Thymus (tissue), 14 donors: Measurements from ENCODE around the gene SHROOM1. TPM values are rescaled to one million over a fixed set of nuclear protein-coding genes. Genes with fewer than 3 reads are reported as not detected.

Source experiments
- DNase-seq, 9 donors: peaks; one replicate each; pipeline ENCODE4 v3.0.0-alpha.2; 2013; ENCODE audit warnings: low spot score in 9 of 9, low read depth in 6 of 9, missing footprints in 1 of 9
- H3K27ac ChIP-seq, 2 donors: one replicate each; pipeline ENCODE4 v1.5.1; 2013; ENCODE audit warnings: control low read depth in 1 of 2, low read depth in 1 of 2, low read length in 1 of 2, mild to moderate bottlenecking in 1 of 2, moderate library complexity in 1 of 2
- H3K27me3 ChIP-seq, 2 donors: one replicate each; pipeline ENCODE4 v1.5.1; 2013; ENCODE audit warnings: low read length in 1 of 2; ENCODE audit not compliant: control insufficient read depth in 2 of 2, insufficient read depth in 1 of 2
- H3K36me3 ChIP-seq, 2 donors: one replicate each; pipeline ENCODE4 v1.5.1; 2013; ENCODE audit warnings: low read length in 1 of 2, mild to moderate bottlenecking in 1 of 2, moderate library complexity in 1 of 2; ENCODE audit not compliant: control insufficient read depth in 2 of 2, insufficient read depth in 2 of 2
- H3K4me1 ChIP-seq, 2 donors: one replicate each; pipeline ENCODE4 v1.5.1; 2013; ENCODE audit warnings: low read length in 2 of 2; ENCODE audit not compliant: control insufficient read depth in 2 of 2, insufficient read depth in 2 of 2
- H3K4me3 ChIP-seq, 2 donors: one replicate each; pipeline ENCODE4 v1.5.1; 2013; ENCODE audit warnings: low read length in 2 of 2, control low read depth in 1 of 2, mild to moderate bottlenecking in 1 of 2
- H3K9me3 ChIP-seq, 2 donors: one replicate each; pipeline ENCODE4 v1.5.1; 2013; ENCODE audit warnings: low read length in 1 of 2, mild to moderate bottlenecking in 1 of 2; ENCODE audit not compliant: control insufficient read depth in 2 of 2, insufficient read depth in 1 of 2
- WGBS: extraction: QIAGEN DNeasy Blood & Tissue Kit; methylation state at CpG from one replicate; pipeline ENCODE4 v1.1.7; 2013; 5-methylcytosine and 5-hydroxymethylcytosine counted together
- long read RNA-seq, 10 donors: transcript quantifications; one replicate each; lab custom pipeline, GENCODE V29; 2026
- polyA plus RNA-seq: library from polyadenylated mRNA; stranded (reverse); fragments of 200-250 nt; gene quantifications from one replicate; pipeline ENCODE4 v1.2.3, GENCODE V29; 2013
- total RNA-seq: library from RNA; stranded (reverse); fragments of 120-200 nt; gene quantifications from one replicate; pipeline ENCODE4 v1.2.4, GENCODE V29; 2013
- donor health status: healthy.

SHROOM1 gene
- total RNA-seq (0.90 TPM), polyA plus RNA-seq (6.2 TPM)
- long read RNA-seq, donor 1, result 0 reads
- long read RNA-seq, donor 2, result 0 reads
- long read RNA-seq, donor 3, partial matches to known transcripts, result 0 of 1 reads
- long read RNA-seq, donor 3, other reads (novel, unspliced or antisense), result 0 of 1 reads
- long read RNA-seq, donor 4, result 0 reads
- long read RNA-seq, donor 5, result 0 reads
- long read RNA-seq, donor 6, result 0 reads
- long read RNA-seq, donor 7, result 0 reads
- long read RNA-seq, donor 8, result 0 reads
- long read RNA-seq, donor 9, result 0 reads
- long read RNA-seq, donor 10, result 0 reads

GRCh38 chr5:132830436-132831094 lies at the start of gene SHROOM1:
TSS of gene SHROOM1 (minus strand) at chr5:132830647. CDS start at chr5:132826140, 4,507 bp downstream.
- Histone ChIP-seq H3K9me3 (peaks cover 0 to 11% of the 10 kb centered on the region in 2 donors), H3K4me3 (peak within 1 kb of the TSS; percentile 34 to 50), H3K4me1 (peaks cover 2 to 16% of the 10 kb centered on the region in 2 donors), H3K27ac (no peak within 1 kb of the TSS), H3K27me3 (peaks cover 35 to 66% of the 10 kb centered on the region in 2 donors), H3K36me3 (no peaks in the 10 kb centered on the region)
- no peak for DNase-seq
- 11% methylated on average over 78 of the region's 78 CpGs for WGBS

- Histone ChIP-seq H3K4me3 (no peak overlapping the region), H3K9me3 (no peaks in the 10 kb centered on the region), H3K36me3 (peaks cover 22 to 54% of the 10 kb centered on the region in 2 donors), H3K27me3 (no peaks in the 10 kb centered on the region), H3K27ac (no peak overlapping the region), H3K4me1 (no peaks in the 10 kb centered on the region)
- 92% methylated on average over 3 of the region's 3 CpGs for WGBS
- DNase-seq, result peak in 1 of 9 donors; percentile 18
Observed at GRCh38 chr5:132877938-132878337, 47.5 kb upstream of the SHROOM1 start.

GRCh38 chr5:132877466-132877865 lies 47.0 kb upstream of the SHROOM1 start:
- Histone ChIP-seq H3K9me3 (no peaks in the 10 kb centered on the region), H3K27ac (no peak overlapping the region), H3K36me3 (peaks cover 22 to 53% of the 10 kb centered on the region in 2 donors), H3K4me3 (no peak overlapping the region), H3K27me3 (no peaks in the 10 kb centered on the region), H3K4me1 (no peaks in the 10 kb centered on the region)
- no peak for DNase-seq
- 95% methylated on average over 2 of the region's 2 CpGs for WGBS

GRCh38 chr5:132876020-132876759 lies 45.7 kb upstream of the SHROOM1 start:
- H3K27ac ChIP-seq, result no peak overlapping the region
- H3K4me1 ChIP-seq, result no peaks in the 10 kb centered on the region
- H3K27me3 ChIP-seq, result no peaks in the 10 kb centered on the region
- no peaks in the 10 kb centered on the region for H3K9me3 ChIP-seq
- H3K36me3 ChIP-seq, result peaks cover 20 to 52% of the 10 kb centered on the region in 2 donors
- H3K4me3 ChIP-seq, result no peak overlapping the region
- WGBS, result 96% methylated on average over 1 of the region's 1 CpG
- DNase-seq, result no peak

GRCh38 chr5:132873930-132874271 lies 43.5 kb upstream of the SHROOM1 start:
- H3K27ac ChIP-seq, result no peak overlapping the region

GRCh38 chr5:132873119-132873929 lies 42.9 kb upstream of the SHROOM1 start, which contains the start of gene LEAP2:
TSS of gene LEAP2 (plus strand) at chr5:132873668. CDS start at chr5:132873695, 27 bp downstream.
- Histone ChIP-seq H3K4me1 (no peaks in the 10 kb centered on the region), H3K27me3 (no peaks in the 10 kb centered on the region), H3K27ac (no peak within 1 kb of the TSS), H3K4me3 (no peak within 1 kb of the TSS), H3K9me3 (no peaks in the 10 kb centered on the region), H3K36me3 (peaks cover 30 to 54% of the 10 kb centered on the region in 2 donors)
- no peak for DNase-seq
- WGBS, result 91% methylated on average over 6 of the region's 6 CpGs

More at GRCh38 chr5:132873930-132874271, 43.5 kb upstream of the SHROOM1 start:
- WGBS, result 99% methylated on average over 3 of the region's 3 CpGs
- Histone ChIP-seq H3K27me3 (no peaks in the 10 kb centered on the region), H3K36me3 (peaks cover 26 to 53% of the 10 kb centered on the region in 2 donors), H3K4me3 (no peak overlapping the region), H3K4me1 (no peaks in the 10 kb centered on the region), H3K9me3 (no peaks in the 10 kb centered on the region)
- DNase-seq, result no peak

GRCh38 chr5:132872788-132873118 lies 42.3 kb upstream of the SHROOM1 start:
- 95% methylated on average over 1 of the region's 1 CpG for WGBS
- H3K27ac ChIP-seq, result no peak overlapping the region

GRCh38 chr5:132871459-132872284 lies 41.2 kb upstream of the SHROOM1 start:
- Histone ChIP-seq H3K27ac (no peak overlapping the region), H3K36me3 (peaks cover 28 to 51% of the 10 kb centered on the region in 2 donors), H3K27me3 (no peaks in the 10 kb centered on the region), H3K4me1 (peaks cover 0 to 7% of the 10 kb centered on the region in 2 donors), H3K4me3 (no peak overlapping the region), H3K9me3 (no peaks in the 10 kb centered on the region)
- 96% methylated on average over 5 of the region's 5 CpGs for WGBS
- DNase-seq, result no peak

More at GRCh38 chr5:132872788-132873118, 42.3 kb upstream of the SHROOM1 start:
- Histone ChIP-seq H3K9me3 (no peaks in the 10 kb centered on the region), H3K27me3 (no peaks in the 10 kb centered on the region), H3K4me1 (no peaks in the 10 kb centered on the region), H3K36me3 (peaks cover 25 to 53% of the 10 kb centered on the region in 2 donors), H3K4me3 (no peak overlapping the region)
- DNase-seq, result no peak
